ENCODE data around the gene SDHAF2. TPM values are rescaled to one million over a fixed set of nuclear protein-coding genes. Genes with fewer than 3 reads are reported as not detected.
"Not testable (repeated sequence)": the region's sequence is repeated elsewhere in the genome, so short reads cannot be mapped to it uniquely, and the experiment has no call there.

The SDHAF2 gene
- total RNA-seq, 1 donor from 2014 or later, result 27.9 TPM

DNA sequence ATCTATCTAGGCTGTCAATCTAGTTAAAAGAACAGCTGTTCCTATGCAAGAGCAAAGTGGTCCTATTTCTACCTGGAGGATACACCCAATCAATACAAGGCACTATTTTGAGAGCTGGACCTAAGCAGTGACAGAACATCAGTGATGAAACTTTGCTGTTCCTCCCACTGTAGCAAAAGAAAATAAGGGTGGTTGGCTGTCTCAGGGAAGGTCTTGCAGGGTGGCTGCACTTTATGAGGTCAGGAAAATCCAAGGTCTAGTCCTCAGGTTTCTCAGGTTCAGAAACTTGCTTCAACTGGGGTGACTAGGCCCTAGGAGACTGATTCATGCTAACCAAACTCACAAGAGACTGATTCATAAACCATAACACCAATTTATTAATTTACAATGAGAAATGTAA, 11.8 kb upstream of the SDHAF2 start:
- intact Hi-C loops (cut with DNase I), result no loop called here

DNA sequence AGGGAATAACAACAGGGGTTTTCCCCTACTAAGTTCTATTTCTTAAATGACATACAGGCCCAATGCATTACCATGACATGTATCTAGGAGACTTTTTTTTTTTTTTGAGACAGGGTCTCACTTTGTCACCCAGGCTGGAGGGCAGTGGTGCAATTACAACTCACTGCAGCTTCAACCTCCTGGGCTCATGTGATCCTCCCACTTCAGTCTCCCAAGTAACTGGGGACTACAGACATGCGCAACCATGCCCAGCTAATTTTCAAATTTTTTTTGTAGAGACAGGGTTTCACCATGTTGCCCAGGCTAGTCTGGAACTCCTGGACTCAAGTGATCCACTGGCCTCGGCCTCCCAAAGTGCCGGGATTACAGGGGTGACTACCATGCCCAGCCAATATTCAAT, 7.7 kb upstream of the SDHAF2 start:
- intact Hi-C loops (cut with DNase I), result no loop called here
- no peak for DNase-seq (ENCODE audit: low spot score)

More for the DNA sequence above, 11.8 kb upstream of the SDHAF2 start:
- DNase-seq (ENCODE audit: low spot score), result no peak

DNA sequence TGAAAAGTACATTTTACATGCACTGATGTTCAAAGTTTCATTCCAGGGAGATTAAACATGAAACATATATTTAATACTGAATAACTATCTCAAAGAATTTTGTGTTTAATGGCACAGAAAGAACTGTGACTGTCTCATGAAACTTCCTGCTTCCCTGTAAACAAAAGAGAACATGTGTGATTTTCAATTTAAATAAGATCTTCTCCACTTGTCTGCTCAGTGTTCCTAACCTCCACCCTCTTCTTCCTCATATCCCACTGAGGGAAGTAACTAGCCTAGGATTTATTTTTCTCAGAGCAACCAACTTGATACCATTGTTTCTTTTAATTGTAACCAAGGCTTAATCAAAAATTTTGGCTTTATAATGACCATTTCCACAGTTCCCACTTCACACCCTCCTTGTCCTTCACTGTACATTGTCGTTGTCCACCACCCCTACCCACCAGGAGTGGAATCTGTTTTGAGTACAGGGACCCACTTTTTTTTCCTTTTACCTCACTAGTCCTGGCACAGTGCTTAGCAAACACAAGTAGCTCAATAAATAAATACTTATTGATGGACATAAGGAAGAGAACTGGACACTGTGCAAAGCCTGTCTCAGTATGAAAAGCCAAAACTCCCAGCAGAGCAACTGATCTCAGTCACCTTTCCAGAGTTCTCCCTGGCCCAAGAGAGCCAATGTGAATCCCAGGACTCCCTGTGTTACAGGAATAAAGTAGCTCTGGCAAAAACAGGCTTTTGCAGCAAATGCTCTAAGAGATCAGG, 4.4 kb upstream of the SDHAF2 start:
- DNase-seq (ENCODE audit: low spot score), result no peak
- intact Hi-C loops (cut with DNase I), result no loop called here

DNA sequence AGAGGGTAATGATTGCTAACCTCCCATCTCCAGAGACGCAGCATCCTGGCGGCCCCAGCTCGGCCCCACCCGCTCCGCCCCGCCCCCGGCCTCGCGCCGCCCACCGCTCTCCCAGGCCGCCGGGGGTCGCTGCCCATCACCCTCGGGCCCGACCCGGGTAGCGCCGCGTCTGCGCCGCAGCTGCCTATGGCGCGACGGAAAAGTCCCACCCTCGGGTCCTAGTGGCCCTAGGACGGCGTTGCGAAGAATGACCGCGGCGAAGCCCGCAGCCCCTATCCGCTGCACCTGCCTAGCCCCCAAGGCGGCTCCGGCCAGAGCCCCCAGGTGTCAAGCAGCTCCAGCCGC, 606 bp upstream of the SDHAF2 start:
- peak; percentile 80 for DNase-seq (ENCODE audit: low spot score)
- intact Hi-C loops (cut with DNase I), result no loop called here

DNA sequence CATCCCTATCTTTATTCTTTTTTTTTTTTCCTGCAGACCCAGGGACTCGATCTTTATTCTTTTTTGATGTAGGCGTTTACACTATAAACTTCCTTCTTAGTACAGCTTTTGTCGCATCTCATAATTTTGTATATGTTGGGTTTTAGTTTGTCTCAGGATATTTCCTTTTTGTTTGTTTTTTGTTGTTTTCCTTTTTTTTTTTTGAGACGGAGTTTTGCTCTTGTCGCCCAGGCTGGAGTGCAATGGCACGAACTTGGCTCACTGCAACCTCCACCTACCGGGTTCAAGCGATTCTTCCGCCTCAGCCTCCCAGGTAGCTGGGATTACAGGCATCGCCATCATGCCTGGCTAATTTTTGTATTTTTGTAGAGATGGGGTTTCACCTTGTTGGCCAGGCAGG, 915 bp downstream of the SDHAF2 start:
- intact Hi-C loops (cut with DNase I), result loop anchor here (1.0 kb wide), 1 partner anchor 39 kb away; the partner anchor contains the start of gene TMEM216
- not testable (repeated sequence) for DNase-seq (ENCODE audit: low spot score)

DNA sequence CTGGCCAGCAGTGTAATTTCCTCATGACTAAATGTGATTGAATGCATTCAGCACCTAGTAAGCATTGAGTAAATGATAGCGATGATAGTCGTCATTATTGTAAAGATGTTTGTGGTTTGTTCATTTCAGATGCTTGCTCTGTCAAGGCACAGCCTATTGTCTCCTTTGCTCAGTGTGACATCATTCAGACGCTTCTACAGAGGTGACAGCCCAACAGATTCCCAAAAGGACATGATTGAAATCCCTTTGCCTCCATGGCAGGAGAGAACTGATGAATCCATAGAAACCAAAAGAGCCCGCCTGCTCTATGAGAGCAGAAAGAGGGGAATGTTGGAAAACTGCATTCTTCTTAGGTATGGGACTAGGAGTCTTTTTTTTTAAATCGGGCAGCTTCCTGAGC, 7.6 kb downstream of the SDHAF2 start:
- intact Hi-C loops (cut with DNase I), result no loop called here

DNA sequence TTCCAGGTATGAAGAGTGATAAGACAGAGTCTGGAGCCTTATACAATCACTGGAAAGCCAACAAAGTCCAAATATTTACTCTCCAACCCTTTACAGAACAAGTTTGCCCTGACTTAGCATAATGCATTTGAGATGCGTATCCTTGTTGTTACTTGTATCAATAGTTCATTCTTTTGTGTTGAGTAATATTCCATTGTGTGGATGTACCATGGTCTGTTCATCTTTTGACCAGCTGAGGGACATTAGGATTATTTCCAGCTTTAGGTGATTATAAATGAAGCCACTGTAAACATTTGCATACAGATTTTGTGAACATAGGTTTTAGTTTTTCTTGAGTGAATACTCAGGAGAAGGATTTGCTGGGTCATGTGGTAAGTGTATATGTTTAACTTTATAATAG, 9.7 kb downstream of the SDHAF2 start:
- intact Hi-C loops (cut with DNase I), result no loop called here
- no peak for DNase-seq (ENCODE audit: low spot score)

More for the DNA sequence above, 7.6 kb downstream of the SDHAF2 start:
- DNase-seq (ENCODE audit: low spot score), result no peak

DNA sequence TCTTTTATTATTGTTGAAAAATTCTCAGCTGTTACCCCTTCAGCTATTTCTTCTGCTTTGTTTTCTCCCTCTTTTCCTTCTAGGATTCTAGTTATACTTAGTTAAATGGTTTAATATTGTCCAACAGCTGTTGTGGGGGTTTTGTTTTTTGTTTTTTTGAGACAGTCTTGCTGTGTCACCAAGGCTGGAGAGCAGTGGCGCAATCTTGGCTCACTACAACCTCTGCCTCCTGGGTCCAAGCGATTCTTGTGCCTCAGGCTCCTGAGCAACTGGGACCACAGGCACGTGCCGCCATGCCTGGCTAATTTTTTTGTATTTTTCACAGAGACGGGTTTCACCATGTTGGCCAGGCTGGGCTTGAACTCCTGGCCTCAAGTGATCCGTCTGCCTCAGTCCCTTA, 12.7 kb downstream of the SDHAF2 start:
- DNase-seq (ENCODE audit: low spot score), result no peak
- intact Hi-C loops (cut with DNase I), result no loop called here

DNA sequence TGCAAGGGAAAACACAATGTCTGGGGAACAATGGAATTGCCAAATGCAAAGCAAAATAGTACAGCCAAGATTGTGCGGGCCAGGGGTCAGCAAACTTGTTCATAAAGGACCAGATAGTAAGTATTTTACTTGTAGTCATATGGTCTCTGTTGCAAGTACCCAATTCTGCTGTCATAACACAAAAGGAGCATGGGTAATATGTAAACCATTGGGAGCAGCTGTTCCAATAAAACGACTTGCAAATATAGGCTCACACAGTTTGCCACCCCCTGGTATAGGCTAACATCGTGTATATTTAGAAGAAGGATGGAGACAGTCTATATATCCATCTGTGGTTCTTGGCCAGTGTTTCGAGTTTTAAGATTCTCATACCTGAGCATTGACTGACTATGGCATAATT, 15.6 kb downstream of the SDHAF2 start:
- no peak for DNase-seq (ENCODE audit: low spot score)
- intact Hi-C loops (cut with DNase I), result loop anchor here (5.0 kb wide), 2 partner anchors 132 to 182 kb away; no protein-coding TSS in a partner anchor

DNA sequence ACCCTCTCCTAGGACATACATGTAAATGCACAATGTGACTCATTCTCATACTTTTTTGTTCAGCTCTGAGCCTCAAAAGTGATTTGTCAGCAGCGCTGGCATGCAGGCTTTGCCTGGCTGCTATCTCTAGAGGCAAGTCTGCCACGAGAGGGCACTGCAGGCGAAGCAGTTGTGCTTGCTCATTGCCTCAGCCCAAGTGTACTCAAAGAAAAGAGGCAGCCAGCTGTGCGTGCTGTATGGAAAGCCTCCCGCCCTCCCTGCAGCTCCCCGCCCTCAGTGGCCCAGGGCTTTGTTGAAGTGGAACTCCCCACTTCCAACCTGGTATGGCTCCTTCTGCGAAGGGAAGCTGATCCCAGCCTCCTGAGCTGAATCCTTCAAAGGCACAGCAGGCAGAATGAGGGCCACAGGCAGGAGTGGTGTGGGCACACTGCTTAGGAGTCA, 16.3 kb downstream of the SDHAF2 start:
- DNase-seq (ENCODE audit: low spot score), result peak; percentile 94
- intact Hi-C loops (cut with DNase I), result loop anchor here (2.0 to 5.0 kb wide), 3 partner anchors 71 to 181 kb away; no protein-coding TSS in a partner anchor

DNA sequence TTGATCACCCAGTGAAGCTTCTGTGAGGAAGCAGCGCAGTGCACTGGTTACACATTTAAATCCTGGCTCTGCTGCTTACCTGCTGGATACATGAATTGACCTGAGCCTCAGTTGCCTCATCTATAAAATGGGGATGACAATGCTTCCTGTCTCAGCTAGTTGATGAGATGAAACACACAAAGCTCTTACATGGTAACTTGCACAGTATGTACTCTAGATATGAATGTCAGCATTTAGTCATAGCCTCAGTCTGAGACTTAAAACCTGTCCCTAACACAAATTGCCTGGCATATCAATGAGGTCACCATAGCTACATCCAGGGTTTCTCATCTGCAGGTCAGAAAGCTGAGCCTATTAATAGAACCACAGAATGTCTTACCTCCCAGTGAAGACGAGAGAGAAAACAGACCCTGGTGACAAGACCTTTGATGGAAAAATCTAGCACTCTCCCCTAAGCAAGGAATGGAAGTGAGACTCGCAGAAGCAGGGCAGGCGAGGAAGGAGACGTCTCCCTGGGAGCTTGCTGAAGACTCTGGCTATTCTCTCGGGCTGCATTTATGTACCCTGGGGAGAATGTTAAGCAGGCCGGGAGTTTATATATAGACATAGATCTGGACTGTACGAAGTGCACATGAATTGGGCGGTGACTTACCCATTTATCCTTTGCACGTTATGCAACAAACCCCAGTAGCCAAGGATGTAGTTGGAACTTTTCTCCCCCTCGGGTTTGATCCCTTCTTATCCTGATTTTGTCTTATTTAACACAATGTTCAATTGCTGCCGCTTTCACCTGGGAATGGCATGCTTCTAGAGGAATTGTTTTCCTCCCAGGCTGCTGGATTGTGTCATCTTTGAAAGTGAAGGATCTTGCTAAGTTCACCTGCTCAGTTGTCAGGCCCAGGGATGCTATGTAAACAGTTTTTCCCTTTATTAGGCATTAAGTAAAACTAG, 18.0 kb downstream of the SDHAF2 start:
- intact Hi-C loops (cut with DNase I), result loop anchor here (2.0 to 5.0 kb wide), 3 partner anchors 69 to 179 kb away; no protein-coding TSS in a partner anchor

DNA sequence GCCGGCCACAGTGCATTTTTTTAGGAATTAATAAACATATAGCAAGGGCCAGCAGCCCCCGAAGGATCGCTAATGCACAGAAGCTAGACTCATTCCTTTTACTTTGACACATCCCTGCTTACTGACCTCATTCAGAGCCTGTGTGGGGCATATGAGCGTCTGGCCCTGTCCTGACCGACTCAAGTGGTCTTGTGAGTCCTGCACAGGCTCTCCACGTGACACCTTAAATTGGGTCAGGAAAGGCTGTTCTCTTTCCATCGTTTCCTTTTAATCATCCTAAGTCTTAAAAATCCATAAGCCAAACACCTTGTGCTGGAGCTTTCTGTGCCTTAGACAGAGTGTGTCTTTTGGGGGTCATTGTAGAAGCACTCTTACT, 18.6 kb downstream of the SDHAF2 start:
- no peak for DNase-seq (ENCODE audit: low spot score)
- intact Hi-C loops (cut with DNase I), result loop anchor here (5.0 kb wide), 2 partner anchors 129 to 179 kb away; no protein-coding TSS in a partner anchor

More for the DNA sequence above, 18.0 kb downstream of the SDHAF2 start:
- no peak for DNase-seq (ENCODE audit: low spot score)

DNA sequence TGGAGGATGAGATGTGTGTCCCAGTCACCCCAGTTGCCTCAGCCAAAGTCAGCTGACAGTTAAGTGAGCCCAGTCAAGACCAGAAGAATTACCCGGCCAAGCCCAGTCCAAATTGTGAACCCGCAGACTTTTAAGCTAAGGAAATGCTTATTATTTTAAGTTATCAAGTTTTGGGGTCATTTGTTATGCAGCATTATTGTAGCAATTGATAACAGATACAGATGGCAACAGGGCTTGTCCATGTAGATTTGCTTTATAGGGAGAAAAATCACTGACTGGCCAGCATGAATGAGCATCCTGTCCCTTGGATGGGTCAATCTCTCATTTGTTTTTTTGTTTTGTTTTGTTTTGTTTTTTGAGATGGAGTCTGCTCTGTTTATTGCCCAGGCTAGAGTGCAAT, 22.9 kb downstream of the SDHAF2 start:
- no peak for DNase-seq (ENCODE audit: low spot score)
- intact Hi-C loops (cut with DNase I), result no loop called here

DNA sequence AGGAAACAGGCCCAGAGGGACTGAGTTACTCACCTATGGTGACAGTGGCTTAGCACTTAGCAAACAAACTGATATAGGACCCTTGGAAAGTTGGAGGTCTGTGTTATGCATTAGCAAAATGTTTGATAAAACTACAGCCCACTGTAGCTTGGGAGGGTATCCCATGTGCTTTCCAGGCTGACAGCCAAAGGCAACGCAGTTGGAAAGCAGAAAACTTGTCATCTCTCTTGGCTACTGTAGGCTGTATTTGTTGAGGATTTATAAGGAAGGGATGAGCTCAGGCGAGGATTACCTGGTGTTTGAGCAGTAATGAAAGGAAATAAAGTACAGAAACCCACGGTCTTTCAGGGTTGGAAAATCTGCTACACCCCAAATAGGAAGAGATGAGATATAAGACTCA, 23.8 kb downstream of the SDHAF2 start:
- intact Hi-C loops (cut with DNase I), result no loop called here
- DNase-seq (ENCODE audit: low spot score), result no peak

DNA sequence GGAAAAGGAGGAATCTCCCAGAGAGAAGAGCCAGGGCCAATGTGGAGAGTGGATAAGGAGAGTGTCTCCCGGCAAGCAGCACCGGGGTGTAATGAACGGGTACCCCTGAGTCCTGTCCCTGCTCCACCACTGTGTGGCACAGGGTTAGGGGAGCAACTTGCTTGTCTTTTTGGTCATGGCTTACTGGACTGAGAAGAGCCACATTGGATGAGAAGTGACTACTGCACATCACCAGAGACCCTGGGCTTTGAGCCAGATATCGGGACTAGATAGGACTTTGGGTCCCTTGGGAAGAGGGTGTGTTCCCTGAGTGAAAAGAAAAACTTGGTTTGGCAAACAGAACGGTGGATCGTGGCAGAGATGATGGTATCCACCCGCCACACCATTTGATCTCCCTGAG, 24.6 kb downstream of the SDHAF2 start:
- DNase-seq (ENCODE audit: low spot score), result no peak
- intact Hi-C loops (cut with DNase I), result no loop called here

DNA sequence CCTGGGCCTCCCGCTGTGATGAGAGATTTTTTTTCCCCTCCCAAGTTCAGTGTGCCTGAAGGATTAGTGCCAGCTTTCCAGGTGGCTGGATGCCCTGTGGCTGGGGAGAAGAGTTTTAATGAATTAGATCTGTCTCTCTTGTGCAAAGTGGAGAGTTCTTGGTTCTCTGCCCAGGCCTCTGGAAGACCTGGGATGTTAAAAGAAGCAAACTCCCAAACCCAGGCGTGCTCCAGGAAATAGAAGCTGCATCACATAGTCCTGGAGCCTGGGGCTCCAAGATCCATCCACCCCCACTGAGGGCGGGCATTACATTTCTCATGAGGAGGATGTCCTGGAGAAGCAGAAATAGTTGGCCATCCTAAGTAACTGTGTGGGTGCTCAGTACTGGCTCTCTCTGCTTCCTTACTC, 30.6 kb downstream of the SDHAF2 start:
- intact Hi-C loops (cut with DNase I), result no loop called here
- DNase-seq (ENCODE audit: low spot score), result no peak

DNA sequence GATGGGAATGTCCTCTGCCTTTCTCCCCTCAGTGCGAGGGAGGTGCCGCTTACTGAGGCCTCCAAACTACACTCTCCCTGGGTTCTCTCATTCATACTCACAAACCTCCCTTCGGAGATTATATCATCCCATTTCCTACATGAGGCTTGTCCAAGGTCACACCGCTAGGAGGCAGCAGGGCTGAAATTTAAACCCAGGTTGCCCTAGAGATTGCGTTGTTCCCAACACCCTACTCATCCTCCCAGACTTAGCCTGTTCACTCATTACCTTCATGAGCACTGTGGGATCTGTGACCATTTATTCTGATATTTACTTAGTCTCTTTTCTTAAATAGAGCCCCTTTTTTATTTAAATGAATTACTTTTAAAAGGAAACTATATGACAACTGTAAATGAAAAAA, 31.1 kb downstream of the SDHAF2 start:
- no peak for DNase-seq (ENCODE audit: low spot score)
- intact Hi-C loops (cut with DNase I), result no loop called here

DNA sequence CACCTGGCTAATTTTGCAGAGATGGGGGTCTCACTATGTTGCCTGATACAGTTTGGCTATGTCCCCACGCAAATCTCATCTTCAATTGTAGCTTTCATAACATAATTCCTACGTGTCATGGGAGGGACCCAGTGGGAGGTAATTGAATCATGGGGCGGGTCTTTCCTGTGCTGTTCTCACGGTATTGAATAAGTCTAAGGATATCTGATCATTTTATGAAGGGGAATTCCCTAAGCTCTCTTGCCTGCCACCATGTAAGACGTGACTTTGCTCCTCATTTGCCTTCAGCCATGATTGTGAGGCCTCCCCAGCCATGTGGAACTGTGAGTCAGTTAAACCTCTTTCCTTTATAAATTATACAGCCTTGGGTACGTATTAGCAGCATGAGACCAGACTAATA, 37.7 kb downstream of the SDHAF2 start:
- DNase-seq (ENCODE audit: low spot score); intact Hi-C loops (cut with DNase I): not testable (repeated sequence)

DNA sequence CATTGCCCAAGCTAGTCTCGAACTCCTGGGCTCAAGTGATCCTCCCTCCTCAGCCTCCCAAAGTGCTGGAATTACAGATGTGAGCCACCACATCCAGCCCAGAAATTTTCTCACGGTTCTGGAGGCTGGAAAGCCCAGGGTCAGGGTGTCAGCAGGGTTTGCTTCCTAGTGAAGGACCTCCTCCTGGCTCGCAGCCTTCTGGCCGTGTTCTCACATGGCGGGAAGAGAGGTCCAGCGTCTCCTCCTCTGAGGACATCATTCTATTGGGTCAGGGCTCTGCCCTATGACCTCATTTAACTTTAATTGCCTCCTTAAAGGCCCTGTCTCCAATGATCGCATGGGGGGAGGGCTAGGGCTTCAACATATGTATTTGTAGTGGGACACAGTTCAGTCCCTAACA, 38.1 kb downstream of the SDHAF2 start:
- no peak for DNase-seq (ENCODE audit: low spot score)

DNA sequence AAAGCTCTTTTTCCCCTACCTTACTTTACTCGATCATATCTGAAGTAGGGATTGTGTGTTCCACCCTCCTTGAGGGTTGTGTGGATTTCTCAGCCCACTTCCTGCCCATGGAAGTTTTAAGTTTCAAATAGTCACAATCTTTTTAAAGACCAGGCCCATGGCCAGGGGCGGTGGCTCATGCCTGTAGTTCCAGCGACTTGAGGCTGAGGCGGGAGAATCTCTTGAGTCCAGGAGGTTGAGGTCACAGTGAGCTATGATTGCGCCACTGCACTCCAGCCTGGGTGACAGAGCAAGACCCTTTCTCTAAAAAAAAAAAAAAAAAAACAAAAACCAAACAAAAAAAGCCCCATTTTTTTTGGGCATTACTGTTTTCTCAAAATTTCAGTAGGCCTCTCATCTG, 42.4 kb downstream of the SDHAF2 start:
- intact Hi-C loops (cut with DNase I), result loop anchor here (10.0 kb wide), 1 partner anchor 253 kb away; no protein-coding TSS in a partner anchor
- DNase-seq (ENCODE audit: low spot score), result no peak

More for the DNA sequence above, 38.1 kb downstream of the SDHAF2 start:
- intact Hi-C loops (cut with DNase I), result no loop called here

All from cardiac septum (tissue), 1 donor.